Measurements from ENCODE around the gene KRT35.

DNA sequence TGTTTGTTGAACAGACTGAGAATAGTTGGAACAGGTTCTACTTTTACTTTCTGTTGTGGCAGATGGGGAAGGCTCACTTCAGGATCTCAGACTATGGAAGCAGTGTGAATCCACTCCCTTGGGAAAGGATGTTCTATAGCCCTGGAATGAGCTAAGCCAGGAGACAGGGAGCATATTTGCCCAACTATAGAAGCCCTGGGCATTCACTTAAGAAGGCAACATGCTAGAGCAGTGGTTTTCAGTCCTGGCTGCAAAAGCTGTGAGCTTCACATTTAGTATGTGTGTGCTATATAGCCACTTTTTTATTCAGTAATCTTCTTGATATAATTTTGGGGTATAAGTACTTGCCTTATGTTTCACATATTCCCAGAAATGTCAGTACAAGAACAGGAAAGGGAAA, 12.6 kb downstream of the KRT35 start:
- TF ChIP-seq POLR2AphosphoS5 (IDR thresholded peaks at IDR 0.05; ENCODE audit: insufficient read depth in 1 of 2, low read depth in 1 of 2) (no peak), POLR2A (IDR thresholded peaks at IDR 0.05) (no peak)
